Smooth muscle cell of the coronary artery (primary cell): ENCODE measurements around the gene GPR161. TPM values are rescaled to one million over a fixed set of nuclear protein-coding genes. Genes with fewer than 3 reads are reported as not detected.

Experiments
- total RNA-seq: library from RNA; depleted of rRNA; stranded (reverse); fragments of >200 nt; gene quantifications from 2 replicates; pipeline ENCODE4 v1.2.3, GENCODE V29; 2014; ENCODE audit warnings: low replicate concordance

GPR161 gene, protein sequence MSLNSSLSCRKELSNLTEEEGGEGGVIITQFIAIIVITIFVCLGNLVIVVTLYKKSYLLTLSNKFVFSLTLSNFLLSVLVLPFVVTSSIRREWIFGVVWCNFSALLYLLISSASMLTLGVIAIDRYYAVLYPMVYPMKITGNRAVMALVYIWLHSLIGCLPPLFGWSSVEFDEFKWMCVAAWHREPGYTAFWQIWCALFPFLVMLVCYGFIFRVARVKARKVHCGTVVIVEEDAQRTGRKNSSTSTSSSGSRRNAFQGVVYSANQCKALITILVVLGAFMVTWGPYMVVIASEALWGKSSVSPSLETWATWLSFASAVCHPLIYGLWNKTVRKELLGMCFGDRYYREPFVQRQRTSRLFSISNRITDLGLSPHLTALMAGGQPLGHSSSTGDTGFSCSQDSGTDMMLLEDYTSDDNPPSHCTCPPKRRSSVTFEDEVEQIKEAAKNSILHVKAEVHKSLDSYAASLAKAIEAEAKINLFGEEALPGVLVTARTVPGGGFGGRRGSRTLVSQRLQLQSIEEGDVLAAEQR
- total RNA-seq = 14.3 and 20.0 TPM in 2 replicates

GRCh38 chr1:168136709-168137514 lies at the start of gene GPR161:
TSS of gene GPR161 (minus strand) at chr1:168136930. CDS start at chr1:168104850, 32,080 bp downstream.

DNA sequence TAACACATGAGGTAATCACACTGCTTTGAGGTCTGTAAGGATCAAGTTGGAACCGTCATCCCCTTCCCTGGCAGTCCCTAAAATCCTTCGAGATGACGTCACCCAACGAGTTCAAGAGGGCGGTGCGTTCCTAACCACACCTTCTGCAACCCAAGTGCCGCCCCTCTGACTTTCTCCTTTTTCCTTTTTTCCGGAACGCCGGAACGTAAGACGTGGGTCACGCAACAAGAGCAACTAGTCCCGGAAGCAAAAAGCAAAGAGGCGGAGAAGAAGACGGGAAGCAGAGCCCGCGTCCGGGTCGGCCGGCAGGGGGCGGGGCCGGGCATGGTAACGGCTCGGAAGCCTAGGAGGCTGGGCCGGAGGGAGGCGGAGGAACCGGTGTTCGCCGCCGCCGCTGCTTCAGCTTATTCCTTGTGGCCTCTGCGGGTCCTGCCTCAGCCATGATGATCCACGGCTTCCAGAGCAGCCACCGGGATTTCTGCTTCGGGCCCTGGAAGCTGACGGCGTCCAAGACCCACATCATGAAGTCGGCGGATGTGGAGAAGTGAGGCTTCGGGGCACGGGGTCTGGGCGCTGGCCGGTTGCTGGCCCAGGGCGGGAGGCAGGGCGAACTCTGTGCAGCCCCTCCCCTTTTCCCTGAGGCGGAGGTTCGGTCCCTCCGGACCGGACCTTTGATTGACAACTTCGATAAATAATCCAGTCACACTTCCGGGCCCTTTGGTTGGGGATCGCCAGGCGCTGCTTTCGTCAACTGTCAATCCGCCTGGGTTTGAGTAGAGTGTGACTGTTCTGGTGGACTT lies 42.1 kb upstream of the GPR161 start, which contains the start of gene TIPRL:
Gene TIPRL (plus strand): TSS at position 325 of the 800 bp plus-strand sequence. CDS start 116 bp downstream, at position 441.

Other genes starting within 250 kb of the GPR161 start
- under 0.01 and 0.12 TPM in 2 replicates for gene ADCY10, start 222.8 kb downstream of the GPR161 start, total RNA-seq
- 47.3 and 70.4 TPM in 2 replicates for gene DCAF6, start 200.2 kb downstream of the GPR161 start, total RNA-seq
- 19.7 and 36.1 TPM in 2 replicates for gene MPC2, start 199.9 kb downstream of the GPR161 start, total RNA-seq
- 36.7 and 61.2 TPM in 2 replicates for gene TIPRL, start 42.0 kb upstream of the GPR161 start, total RNA-seq
- 33.3 and 79.1 TPM in 2 replicates for gene SFT2D2, start 89.1 kb upstream of the GPR161 start, total RNA-seq
- gene TBX19, start 143.9 kb upstream of the GPR161 start, total RNA-seq = 0.53 and 1.4 TPM in 2 replicates